Cardiac muscle cell (in vitro differentiated cells and primary cell): ENCODE data around the gene COL25A1. TPM values are rescaled to one million over a fixed set of nuclear protein-coding genes. Genes with fewer than 3 reads are reported as not detected.

ENCODE experiments used
- DNase-seq, 2 donors: peaks; one replicate each; pipeline versions ENCODE4 v3.0.0 to v3.0.0-alpha.2; 2010 to 2017; ENCODE audit warnings: low read depth in 1 of 2, low spot score in 1 of 2
- H3K27ac ChIP-seq: fragments of 200-600 bp; sonication (generic); 2 replicates; pipeline ENCODE4 v1.5.1; 2016
- H3K27me3 ChIP-seq: fragments of 200-600 bp; sonication (generic); 2 replicates; pipeline ENCODE4 v1.6.0; 2016; ENCODE audit warnings: control low read depth
- H3K36me3 ChIP-seq: fragments of 200-600 bp; sonication (generic); 2 replicates; pipeline ENCODE4 v1.5.1; 2016; ENCODE audit warnings: control low read depth
- H3K4me1 ChIP-seq: fragments of 200-600 bp; sonication (generic); 2 replicates; pipeline ENCODE4 v1.8.1; 2017; ENCODE audit warnings: low read depth, mild to moderate bottlenecking, mixed run types
- H3K4me3 ChIP-seq: fragments of 200-600 bp; sonication (generic); 2 replicates; pipeline ENCODE4 v1.5.1; 2016; ENCODE audit warnings: mild to moderate bottlenecking
- H3K9me3 ChIP-seq: fragments of 200-600 bp; sonication (generic); 2 replicates; pipeline ENCODE4 v1.5.1; 2017; ENCODE audit warnings: low read depth, mild to moderate bottlenecking, control low read depth
- CTCF ChIP-seq: IDR thresholded peaks from 2 replicates; pipeline ENCODE4 v1.5.1; 2012; ENCODE audit warnings: low read depth, mild to moderate bottlenecking, low read length
- polyA plus RNA-seq: library from polyadenylated mRNA; unstranded; fragments of >200 nt; fragmentation: Nextera tagmentation; extraction: Ambion mirVana; gene quantifications from 2 replicates; pipeline ENCODE4 v1.2.1, GENCODE V29; 2016
- total RNA-seq: library from RNA; depleted of rRNA; stranded (reverse); fragments of >200 nt; gene quantifications from 2 replicates; pipeline ENCODE4 v1.2.3, GENCODE V29; 2016

The COL25A1 gene
- total and polyA plus RNA-seq, 2 experiments from 2014 or later, result 3.5 to 8.4 TPM

GRCh38 chr4:109266236-109266635, 36.2 kb downstream of the COL25A1 start:
- no peaks in the 10 kb centered on the region for H3K27me3 ChIP-seq
- no peak for DNase-seq
- H3K9me3 ChIP-seq, result no peaks in the 10 kb centered on the region
- H3K27ac ChIP-seq, result no peak overlapping the region
- no peak overlapping the region for H3K4me3 ChIP-seq
- no peak for TF ChIP-seq CTCF
- H3K36me3 ChIP-seq, result no peaks in the 10 kb centered on the region
- H3K4me1 ChIP-seq, result no peaks in the 10 kb centered on the region

GRCh38 chr4:109263721-109264120, 38.7 kb downstream of the COL25A1 start:
- no peak overlapping the region for H3K27ac ChIP-seq
- TF ChIP-seq CTCF, result no peak
- H3K9me3 ChIP-seq, result no peaks in the 10 kb centered on the region
- no peaks in the 10 kb centered on the region for H3K27me3 ChIP-seq
- DNase-seq, result no peak
- no peaks in the 10 kb centered on the region for H3K36me3 ChIP-seq
- no peaks in the 10 kb centered on the region for H3K4me1 ChIP-seq
- no peak overlapping the region for H3K4me3 ChIP-seq

DNA sequence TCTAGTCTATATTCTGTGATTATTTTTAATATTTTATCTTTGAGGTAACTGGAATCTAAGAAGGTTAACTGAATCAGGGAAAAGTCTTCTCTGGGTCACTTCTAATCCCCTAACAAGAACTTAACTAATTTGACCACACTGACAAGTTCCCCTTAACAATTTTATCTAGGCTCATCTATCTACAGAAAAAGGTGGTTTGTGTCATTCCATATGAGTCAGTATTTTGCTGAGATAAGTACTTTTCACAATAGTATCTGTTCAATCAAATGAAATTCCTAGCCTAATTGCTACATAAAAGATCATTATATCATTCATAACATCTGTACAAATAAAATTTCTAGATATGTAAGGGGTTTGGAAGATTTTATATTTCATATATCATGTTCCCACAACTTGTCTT, 45.6 kb downstream of the COL25A1 start:
- H3K27me3 ChIP-seq, result no peaks in the 10 kb centered on the region
- no peak overlapping the region for H3K27ac ChIP-seq
- TF ChIP-seq CTCF, result no peak

DNA sequence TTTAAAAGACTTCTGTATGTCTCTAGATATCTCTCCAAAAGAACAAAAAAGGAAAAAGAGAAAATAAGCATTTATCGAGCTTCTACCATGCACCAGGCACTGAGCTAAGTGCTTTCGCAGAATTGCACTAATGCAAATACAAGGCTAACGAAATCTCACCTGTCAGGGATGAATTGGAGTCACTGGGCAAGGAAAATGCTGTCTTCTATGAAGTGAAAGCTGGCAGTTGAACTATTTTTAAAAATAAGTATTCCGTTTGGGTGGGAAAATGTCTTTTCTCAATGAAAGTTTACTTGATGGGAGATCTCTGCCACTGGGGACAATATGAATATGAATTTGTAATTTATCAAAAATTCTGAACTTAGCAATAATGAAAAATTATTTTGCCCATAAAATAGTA, 47.6 kb downstream of the COL25A1 start:
- Histone ChIP-seq H3K36me3 (no peaks in the 10 kb centered on the region), H3K4me1 (no peaks in the 10 kb centered on the region), H3K9me3 (no peaks in the 10 kb centered on the region), H3K27ac (no peak overlapping the region), H3K4me3 (no peak overlapping the region), H3K27me3 (no peaks in the 10 kb centered on the region)
- TF ChIP-seq CTCF, result no peak
- DNase-seq, result no peak

More for the DNA sequence above, 45.6 kb downstream of the COL25A1 start:
- DNase-seq, result no peak
- H3K9me3 ChIP-seq, result no peaks in the 10 kb centered on the region
- no peaks in the 10 kb centered on the region for H3K36me3 ChIP-seq
- H3K4me1 ChIP-seq, result no peaks in the 10 kb centered on the region
- no peak overlapping the region for H3K4me3 ChIP-seq

DNA sequence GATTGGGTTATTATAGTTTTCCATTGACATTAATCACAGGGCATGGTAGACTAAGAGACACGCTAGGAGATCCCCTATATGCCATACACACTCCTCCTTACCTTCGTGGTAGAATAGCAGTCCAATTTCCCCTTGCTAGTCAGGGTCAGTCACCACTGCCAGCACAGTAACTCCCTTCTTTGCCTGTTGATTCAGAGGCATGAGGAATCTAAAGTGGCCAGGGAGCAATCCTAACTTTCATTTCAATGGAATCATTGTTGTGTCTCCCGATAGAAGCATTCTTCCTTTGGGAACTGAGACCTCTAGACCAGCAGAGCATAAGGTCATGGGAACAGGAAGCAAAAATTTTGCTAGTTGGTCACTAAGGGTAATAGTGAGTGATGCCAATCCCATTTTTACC, 51.1 kb downstream of the COL25A1 start:
- TF ChIP-seq CTCF, result no peak
- Histone ChIP-seq H3K9me3 (no peaks in the 10 kb centered on the region), H3K4me1 (no peaks in the 10 kb centered on the region), H3K27me3 (no peaks in the 10 kb centered on the region), H3K36me3 (no peaks in the 10 kb centered on the region), H3K27ac (no peak overlapping the region), H3K4me3 (no peak overlapping the region)
- no peak for DNase-seq
